HL-60 (cell line): Measurements from ENCODE around the gene TTLL11.

Experiments
- DNase-seq, 2 experiments: peaks; one replicate each; pipeline ENCODE4 v3.0.0-alpha.2; 2010 to 2020; ENCODE audit warnings: low read depth in 1 of 2, low spot score in 1 of 2
- H3K27ac ChIP-seq: fragments of 250-450 bp; sonication (Bioruptor Pico); replicated peaks from 2 replicates; pipeline ENCODE4 v1.5.1; 2020; ENCODE audit warnings: mild to moderate bottlenecking, moderate library complexity
- H3K27me3 ChIP-seq: fragments of 250-450 bp; sonication (Bioruptor Pico); 2 replicates; pipeline ENCODE4 v1.5.1; 2021; ENCODE audit warnings: mild to moderate bottlenecking, moderate library complexity; ENCODE audit not compliant: insufficient read depth, poor library complexity, severe bottlenecking
- H3K4me3 ChIP-seq: replicated peaks from 2 replicates; pipeline ENCODE4 v1.5.1; 2011; ENCODE audit warnings: mild to moderate bottlenecking, control low read depth, low read length; ENCODE audit not compliant: insufficient read depth
- CTCF ChIP-seq: IDR thresholded peaks from one replicate; pipeline ENCODE4 v1.5.1; 2011; ENCODE audit warnings: low read length, control low read depth, inconsistent platforms; ENCODE audit not compliant: insufficient read depth
- GABPA ChIP-seq: IDR thresholded peaks from 2 replicates; pipeline ENCODE4 v1.6.1; 2012; ENCODE audit warnings: low read depth
- POLR2AphosphoS5 ChIP-seq: IDR thresholded peaks from 2 replicates; pipeline ENCODE4 v1.6.1; 2012; ENCODE audit warnings: low read depth
- REST ChIP-seq: IDR thresholded peaks from 2 replicates; pipeline ENCODE4 v1.6.1; 2012; ENCODE audit warnings: low read depth; ENCODE audit not compliant: insufficient replicate concordance
- SPI1 ChIP-seq: IDR thresholded peaks from 2 replicates; pipeline ENCODE4 v1.6.1; 2012; ENCODE audit warnings: low read depth, mild to moderate bottlenecking, borderline replicate concordance

Gene TTLL11

GRCh38 chr9:122060481-122060880 lies 32.6 kb downstream of the TTLL11 start:
- TF ChIP-seq GABPA (no peak), SPI1 (peak; percentile 69)

GRCh38 chr9:122059955-122060324 lies 33.2 kb downstream of the TTLL11 start:
- no peak overlapping the region for H3K27ac ChIP-seq
- H3K4me3 ChIP-seq = no peak overlapping the region
- DNase-seq = no peak
- H3K27me3 ChIP-seq = no peaks in the 10 kb centered on the region
- TF ChIP-seq CTCF = no peak
- no peak for TF ChIP-seq POLR2AphosphoS5
- TF ChIP-seq SPI1 = no peak
- TF ChIP-seq REST = no peak
- no peak for TF ChIP-seq GABPA

More at GRCh38 chr9:122060481-122060880, 32.6 kb downstream of the TTLL11 start:
- no peak for DNase-seq
- Histone ChIP-seq H3K27me3 (no peaks in the 10 kb centered on the region), H3K4me3 (no peak overlapping the region), H3K27ac (no peak overlapping the region)

GRCh38 chr9:122059214-122059954 lies 33.7 kb downstream of the TTLL11 start:
- H3K4me3 ChIP-seq = no peak overlapping the region
- TF ChIP-seq REST (no peak), CTCF (no peak), POLR2AphosphoS5 (no peak), SPI1 (no peak), GABPA (no peak)
- no peak for DNase-seq
- no peak overlapping the region for H3K27ac ChIP-seq
- H3K27me3 ChIP-seq = no peaks in the 10 kb centered on the region

- Histone ChIP-seq H3K4me3 (no peak overlapping the region), H3K27me3 (no peaks in the 10 kb centered on the region), H3K27ac (no peak overlapping the region)
- TF ChIP-seq POLR2AphosphoS5 = no peak
- no peak for TF ChIP-seq SPI1
- no peak for TF ChIP-seq REST
- TF ChIP-seq GABPA = no peak
- no peak for TF ChIP-seq CTCF
- no peak for DNase-seq
Observed at GRCh38 chr9:122058709-122059108, 34.4 kb downstream of the TTLL11 start.
